Mucosa of descending colon (tissue), 3 donors: Measurements from ENCODE around the gene KMT2D. TPM values are rescaled to one million over a fixed set of nuclear protein-coding genes. Genes with fewer than 3 reads are reported as not detected.
A peak's percentile ranks its signal among the peaks of the same experiment; 100 is the strongest.

Source experiments
- ATAC-seq: fragments of 200-7000 bp; cut with Tn5 transposase; one replicate; pipeline ENCODE4 v1.9.1; 2020; ENCODE audit warnings: mild to moderate bottlenecking, moderate library complexity
- DNase-seq, 3 donors: peaks; one replicate each; pipeline ENCODE4 v3.0.0-alpha.2; 2020
- H3K36me3 ChIP-seq: fragments of 200-600 bp; one replicate; pipeline ENCODE4 v1.8.0; 2021; ENCODE audit warnings: low read depth, mild to moderate bottlenecking
- H3K4me1 ChIP-seq: fragments of 200-600 bp; one replicate; pipeline ENCODE4 v1.8.0; 2021; ENCODE audit warnings: low read depth, mild to moderate bottlenecking
- H3K4me3 ChIP-seq: fragments of 200-600 bp; one replicate; pipeline ENCODE4 v1.8.0; 2021; ENCODE audit warnings: mild to moderate bottlenecking
- H3K9me3 ChIP-seq: fragments of 200-600 bp; one replicate; pipeline ENCODE4 v1.8.0; 2021; ENCODE audit warnings: mild to moderate bottlenecking
- intact Hi-C, 2 donors: fragments of 100-400 bp; cut with DNase I in 1 of 2; cut with micrococcal nuclease in 1 of 2; formaldehyde crosslinking; loops; one replicate each; pipeline versions ENCODE4 v1.11.0 to v1.11.1; 2022; cut with DNase I, micrococcal nuclease
- total RNA-seq, 3 donors: library from RNA; stranded (reverse); fragmentation: NEBNext Ultra II Directional in 2 of 3; extraction: Animal tissue kit (Norgen Biotek cat#: 25700) in 2 of 3; gene quantifications; one replicate each; pipeline versions ENCODE4 v1.2.1 to v1.2.4, GENCODE V29; 2021 to 2023
- TF ChIP-seq, protein P1 (sequence below): fragments of 200-600 bp; IDR thresholded peaks from one replicate; pipeline ENCODE4 v1.8.0; 2022; ENCODE audit warnings: antibody characterized with exemption, mild to moderate bottlenecking
- donor health status: DM: no; HTN: no; CAD: no; lungs with moderate emphysema.
- donor health status: DM: no; HTN: no; CAD: no.
- donor health status: DM: no; HTN: yes; CAD: no.

The KMT2D gene
- total RNA-seq, 3 donors from 2014 or later: 83.3 to 102 (median 88.5) TPM

DNA sequence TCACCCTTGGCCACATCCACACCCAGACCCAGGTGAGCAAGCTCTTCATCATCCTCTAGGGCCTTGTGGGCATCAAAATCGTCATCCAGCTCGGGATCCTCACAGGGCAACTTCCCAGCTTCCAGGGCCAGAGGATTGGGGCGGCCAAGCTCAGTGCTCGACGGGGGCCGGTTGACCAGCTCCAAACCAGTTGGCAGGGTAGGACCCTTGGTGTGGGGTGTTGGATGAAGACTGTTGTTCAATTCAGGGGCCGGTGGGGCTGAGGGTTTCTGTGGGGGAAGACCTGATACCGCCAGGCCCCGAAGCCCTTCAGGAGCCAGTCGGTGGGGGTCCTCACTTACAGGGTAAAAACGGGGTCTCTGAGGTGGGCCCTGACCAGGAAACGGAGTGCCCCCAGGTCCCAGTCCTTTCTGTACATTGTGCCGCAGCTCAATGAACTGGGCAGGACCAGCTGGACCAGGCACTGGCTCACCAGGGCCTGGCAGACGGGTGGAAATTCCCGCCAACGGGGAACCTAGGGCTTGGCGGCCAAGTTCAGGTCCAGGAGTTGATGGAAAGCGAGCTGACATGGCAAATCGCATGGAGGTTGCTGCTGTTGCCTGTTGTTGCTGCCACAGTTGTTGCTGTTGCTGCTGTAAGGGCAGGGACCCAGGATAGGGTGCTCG lies 22.2 kb downstream of the KMT2D start:
- H3K4me3 ChIP-seq: no peak overlapping the region
- TF ChIP-seq, protein P1, sequence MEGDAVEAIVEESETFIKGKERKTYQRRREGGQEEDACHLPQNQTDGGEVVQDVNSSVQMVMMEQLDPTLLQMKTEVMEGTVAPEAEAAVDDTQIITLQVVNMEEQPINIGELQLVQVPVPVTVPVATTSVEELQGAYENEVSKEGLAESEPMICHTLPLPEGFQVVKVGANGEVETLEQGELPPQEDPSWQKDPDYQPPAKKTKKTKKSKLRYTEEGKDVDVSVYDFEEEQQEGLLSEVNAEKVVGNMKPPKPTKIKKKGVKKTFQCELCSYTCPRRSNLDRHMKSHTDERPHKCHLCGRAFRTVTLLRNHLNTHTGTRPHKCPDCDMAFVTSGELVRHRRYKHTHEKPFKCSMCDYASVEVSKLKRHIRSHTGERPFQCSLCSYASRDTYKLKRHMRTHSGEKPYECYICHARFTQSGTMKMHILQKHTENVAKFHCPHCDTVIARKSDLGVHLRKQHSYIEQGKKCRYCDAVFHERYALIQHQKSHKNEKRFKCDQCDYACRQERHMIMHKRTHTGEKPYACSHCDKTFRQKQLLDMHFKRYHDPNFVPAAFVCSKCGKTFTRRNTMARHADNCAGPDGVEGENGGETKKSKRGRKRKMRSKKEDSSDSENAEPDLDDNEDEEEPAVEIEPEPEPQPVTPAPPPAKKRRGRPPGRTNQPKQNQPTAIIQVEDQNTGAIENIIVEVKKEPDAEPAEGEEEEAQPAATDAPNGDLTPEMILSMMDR: no peak
- H3K4me1 ChIP-seq: no peaks in the 10 kb centered on the region
- DNase-seq (peak in 2 of 3 donors; percentile 13 to 35), ATAC-seq (no peak)
- intact Hi-C loops: no loop called here
- H3K36me3 ChIP-seq: peaks cover 34% of the 10 kb centered on the region
- H3K9me3 ChIP-seq: no peaks in the 10 kb centered on the region

DNA sequence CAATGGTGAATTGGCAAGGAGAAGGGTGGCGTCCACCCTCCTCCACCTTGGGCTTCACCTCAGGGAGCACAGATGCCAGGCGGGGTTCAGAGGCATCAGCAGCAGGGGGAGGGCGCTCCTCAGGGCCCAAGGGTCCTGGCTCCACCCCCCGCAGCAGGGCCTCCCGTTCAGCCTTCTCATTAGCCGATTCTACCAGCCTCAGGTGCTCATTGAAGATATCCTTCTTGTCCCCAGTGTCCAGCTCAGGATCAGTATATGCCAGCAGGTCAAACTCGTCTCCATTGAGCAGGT lies 22.7 kb downstream of the KMT2D start:
- Histone ChIP-seq H3K9me3 (no peaks in the 10 kb centered on the region), H3K4me1 (no peaks in the 10 kb centered on the region), H3K36me3 (peaks cover 32% of the 10 kb centered on the region), H3K4me3 (no peak overlapping the region)
- DNase-seq (peak in 1 of 3 donors; percentile 13), ATAC-seq (no peak)
- TF ChIP-seq, protein P1: no peak
- intact Hi-C loops: no loop called here

DNA sequence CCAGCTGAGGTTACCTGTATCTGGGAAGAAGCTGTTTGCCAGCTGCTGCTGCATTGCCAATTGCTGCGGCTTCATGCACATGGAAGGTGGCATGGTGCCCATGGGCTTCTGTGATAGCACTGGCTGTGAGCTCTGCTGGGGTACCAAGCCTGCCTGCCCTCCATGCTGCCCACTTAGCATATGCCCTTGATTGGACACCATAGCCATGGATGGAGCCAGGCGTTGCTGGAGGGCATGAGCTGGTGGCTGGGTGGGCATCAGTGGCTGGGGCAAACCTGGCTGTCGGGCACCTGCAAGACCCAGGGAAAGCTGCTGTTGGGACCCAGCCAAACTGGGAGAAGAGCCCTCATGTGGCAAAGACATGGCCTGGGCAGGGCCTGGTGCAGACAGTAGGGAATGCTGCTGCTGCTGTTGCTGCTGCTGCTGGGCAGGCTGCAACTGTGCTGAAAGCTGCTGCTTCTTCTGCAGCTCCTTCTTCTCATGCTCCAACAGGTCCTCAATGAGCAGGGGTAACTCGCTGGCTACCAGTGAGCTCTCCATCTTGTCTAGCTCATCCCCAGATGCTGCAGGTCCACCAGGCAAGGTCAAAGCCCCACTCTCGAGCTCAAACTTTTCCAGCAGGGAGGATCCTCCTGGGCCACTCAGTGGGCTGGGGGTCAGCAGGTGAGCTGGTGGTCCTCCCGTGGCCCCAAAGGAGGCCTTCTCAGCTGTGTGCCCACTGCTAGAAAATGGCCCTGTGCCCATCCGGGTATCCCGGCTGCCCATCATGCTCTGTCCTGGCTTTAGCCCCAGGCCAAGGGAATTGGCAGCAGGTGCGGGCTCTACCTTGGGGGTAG lies 23.3 kb downstream of the KMT2D start:
- Histone ChIP-seq H3K36me3 (peaks cover 26% of the 10 kb centered on the region), H3K4me3 (no peak overlapping the region), H3K9me3 (no peaks in the 10 kb centered on the region), H3K4me1 (no peaks in the 10 kb centered on the region)
- ATAC-seq (no peak), DNase-seq (peak in 2 of 3 donors; percentile 12 to 43)
- intact Hi-C loops: no loop called here
- TF ChIP-seq, protein P1: no peak

- Histone ChIP-seq H3K9me3 (no peaks in the 10 kb centered on the region), H3K36me3 (peaks cover 27% of the 10 kb centered on the region), H3K4me1 (no peaks in the 10 kb centered on the region), H3K4me3 (no peak overlapping the region)
- no peak for DNase-seq
- no peak for ATAC-seq
- intact Hi-C loops: no loop called here
- TF ChIP-seq, protein P1: no peak
Observed at GRCh38 chr12:49036029-49036428, 24.6 kb downstream of the KMT2D start.

GRCh38 chr12:49034286-49034622 lies 26.3 kb downstream of the KMT2D start:
- H3K9me3 ChIP-seq: no peaks in the 10 kb centered on the region
- peaks cover 22% of the 10 kb centered on the region for H3K36me3 ChIP-seq
- intact Hi-C loops: no loop called here
- DNase-seq (no peak), ATAC-seq (no peak)
- no peaks in the 10 kb centered on the region for H3K4me1 ChIP-seq
- TF ChIP-seq, protein P1: no peak
- H3K4me3 ChIP-seq: no peak overlapping the region
